B cell (primary cell): ENCODE data around the gene PAPOLB. TPM values are rescaled to one million over a fixed set of nuclear protein-coding genes. Genes with fewer than 3 reads are reported as not detected.

Experiments used
- ATAC-seq: fragments of 200-7000 bp; cut with Tn5 transposase; one replicate; pipeline ENCODE4 v1.10.0; 2021; ENCODE audit warnings: low read depth, mild to moderate bottlenecking, moderate number of reproducible peaks, moderate library complexity
- CTCF ChIA-PET: fragments of 350-600 bp; sonication (Branson Sonifier 250); formaldehyde crosslinking; loops from one replicate; lab custom pipeline; 2021; ENCODE audit warnings: antibody characterized with exemption, inconsistent platforms; lab: Charles Lee
- POLR2A ChIA-PET: fragments of 350-600 bp; sonication (Branson Sonifier 250); formaldehyde crosslinking; loops from one replicate; lab custom pipeline; 2021; ENCODE audit warnings: antibody characterized with exemption; lab: Charles Lee
- DNase-seq: peaks from one replicate; pipeline ENCODE4 v3.0.0; 2013
- H2AFZ ChIP-seq: 2 replicates; pipeline ENCODE4 v1.6.1; 2012; ENCODE audit warnings: mild to moderate bottlenecking, low read depth, low read length; ENCODE audit not compliant: insufficient read depth, poor library complexity, severe bottlenecking
- H3K27ac ChIP-seq, 2 donors: 1 replicate in 1 of 2; 2 replicates in 1 of 2; pipeline ENCODE4 v1.5.1; 2012 to 2013; ENCODE audit warnings: low read length in 2 of 2, mild to moderate bottlenecking in 2 of 2, moderate library complexity in 1 of 2
- H3K27me3 ChIP-seq, 4 experiments: fragments of 200-600 bp in 1 of 4; sonication (generic) in 1 of 4; replicated peaks in 1 of 4; 1 replicate in 2 of 4; 2 replicates in 2 of 4; pipeline versions ENCODE4 v1.6.1 to v1.7.0; 2013 to 2016; ENCODE audit warnings: low read length in 3 of 4, mild to moderate bottlenecking in 2 of 4, mixed read lengths in 1 of 4, moderate library complexity in 1 of 4; ENCODE audit not compliant: insufficient read depth in 4 of 4, control insufficient read depth in 3 of 4; ENCODE audit errors: control extremely low read depth in 1 of 4
- H3K36me3 ChIP-seq, 2 experiments: replicated peaks in 1 of 2; 1 replicate in 1 of 2; 2 replicates in 1 of 2; pipeline versions ENCODE4 v1.6.1 to v1.7.1; 2013; ENCODE audit warnings: low read length in 1 of 2; ENCODE audit not compliant: insufficient read depth in 2 of 2, control insufficient read depth in 1 of 2; ENCODE audit errors: control extremely low read depth in 1 of 2, extremely low read depth in 1 of 2
- H3K4me1 ChIP-seq, 2 donors: fragments of 200-600 bp in 1 of 2; sonication (generic) in 1 of 2; 1 replicate in 1 of 2; 2 replicates in 1 of 2; pipeline versions ENCODE4 v1.5.1 to v1.6.1; 2013 to 2017; ENCODE audit warnings: low read length in 2 of 2; ENCODE audit not compliant: control insufficient read depth in 2 of 2, insufficient read depth in 2 of 2
- H3K4me2 ChIP-seq: replicated peaks from 2 replicates; pipeline ENCODE3; 2012; ENCODE audit warnings: mild to moderate bottlenecking, low read depth, low read length; ENCODE audit not compliant: poor library complexity, severe bottlenecking
- H3K4me3 ChIP-seq, 5 experiments: fragments of 200-600 bp in 1 of 5; sonication (generic) in 1 of 5; 1 replicate in 3 of 5; 2 replicates in 2 of 5; pipeline versions ENCODE4 v1.5.1 to v1.7.0; 2011 to 2016; ENCODE audit warnings: low read length in 4 of 5, mild to moderate bottlenecking in 4 of 5, low read depth in 2 of 5, control low read depth in 1 of 5, moderate library complexity in 1 of 5; ENCODE audit not compliant: insufficient read depth in 1 of 5; ENCODE audit errors: control extremely low read depth in 1 of 5, extremely low read depth in 1 of 5
- H3K79me2 ChIP-seq: fragments of 200-600 bp; sonication (generic); one replicate; pipeline ENCODE4 v1.6.0; 2016; ENCODE audit warnings: low read length; ENCODE audit not compliant: control insufficient read depth, insufficient read depth
- H3K9ac ChIP-seq: fragments of 200-600 bp; sonication (generic); 2 replicates; pipeline ENCODE4 v1.6.1; 2017; ENCODE audit warnings: mild to moderate bottlenecking, low read length, moderate library complexity
- H3K9me3 ChIP-seq, 3 donors: one replicate each; pipeline versions ENCODE4 v1.6.1 to v1.7.1; 2013; ENCODE audit warnings: low read length in 2 of 3; ENCODE audit not compliant: control insufficient read depth in 2 of 3, insufficient read depth in 1 of 3; ENCODE audit errors: control extremely low read depth in 1 of 3
- H4K20me1 ChIP-seq: 2 replicates; pipeline ENCODE4 v1.6.0; 2012; ENCODE audit warnings: mild to moderate bottlenecking, low read length; ENCODE audit not compliant: insufficient read depth, control insufficient read depth, poor library complexity, severe bottlenecking
- H3K27ac Mint-ChIP-seq: one replicate; pipeline ENCODE4 v1.8.0; 2021; ENCODE audit warnings: mixed read lengths
- H3K27me3 Mint-ChIP-seq: one replicate; pipeline ENCODE4 v1.8.0; 2021; ENCODE audit warnings: mixed read lengths
- H3K4me1 Mint-ChIP-seq: one replicate; pipeline ENCODE4 v1.8.0; 2021; ENCODE audit warnings: mixed read lengths
- H3K4me3 Mint-ChIP-seq: one replicate; pipeline ENCODE4 v1.8.0; 2021; ENCODE audit warnings: mixed read lengths
- H3K9me3 Mint-ChIP-seq: one replicate; pipeline ENCODE4 v1.8.0; 2022; ENCODE audit warnings: mixed read lengths; ENCODE audit not compliant: insufficient read depth
- CTCF ChIP-seq: fragments of 200-600 bp; IDR thresholded peaks from one replicate; pipeline ENCODE4 v1.8.0; 2022; ENCODE audit warnings: antibody characterized with exemption, mild to moderate bottlenecking
- EZH2 ChIP-seq: IDR thresholded peaks from 2 replicates; pipeline ENCODE4 v1.6.1; 2012; ENCODE audit warnings: borderline replicate concordance, low read depth, mild to moderate bottlenecking, moderate library complexity, low read length; ENCODE audit not compliant: insufficient read depth, poor library complexity, severe bottlenecking
- WGBS: methylation state at CpG from one replicate; pipeline ENCODE4 v1.1.5; 2013; ENCODE audit warnings: missing lambda C conversion rate; ENCODE audit not compliant: insufficient coverage; 5-methylcytosine and 5-hydroxymethylcytosine counted together
- intact Hi-C: fragments of 100-400 bp; cut with micrococcal nuclease; formaldehyde crosslinking; loops from one replicate; pipeline ENCODE4 v1.10.0; 2022
- polyA plus RNA-seq: library from polyadenylated mRNA; depleted of rRNA; stranded (reverse); fragments of >200 nt; gene quantifications from 2 replicates; pipeline ENCODE4 v1.2.3, GENCODE V29; 2012
- total RNA-seq, 2 donors: library from RNA; stranded (reverse); fragments of 120-200 nt in 1 of 2; gene quantifications; 1 replicate in 1 of 2; 2 replicates in 1 of 2; pipeline versions ENCODE4 v1.2.3 to v1.2.4, GENCODE V29; 2013 to 2022

The PAPOLB gene
- total and polyA plus RNA-seq, 2 donors (not counting 1 experiment from before 2014, with no cell fraction given): not detected

DNA sequence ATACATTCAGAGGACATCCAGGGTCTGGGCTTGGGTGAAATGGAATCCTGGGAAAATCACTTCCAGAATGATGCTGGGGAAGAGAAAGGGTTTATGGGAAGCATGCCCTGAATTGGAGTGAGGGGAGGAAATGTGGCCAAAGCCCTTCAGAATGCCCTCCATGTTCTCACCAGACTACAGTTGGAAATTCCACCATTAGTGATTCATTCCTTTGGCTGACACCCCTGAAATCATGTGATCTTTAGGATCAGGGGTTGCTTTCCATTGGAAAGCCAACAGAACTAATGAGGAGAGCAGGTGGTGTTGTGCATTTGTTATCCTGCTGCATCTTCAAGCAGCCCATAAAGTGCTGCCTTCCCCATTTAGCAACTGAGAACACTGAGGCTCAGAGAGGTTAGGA lies 42.5 kb upstream of the PAPOLB start:
- H3K4me1 Mint-ChIP-seq: no peaks in the 10 kb centered on the region
- Histone ChIP-seq H3K79me2 (no peaks in the 10 kb centered on the region), H3K9ac (no peak overlapping the region), H3K4me1 (no peaks in the 10 kb centered on the region), H3K9me3 (peaks cover 0 to 22% (median 0%) of the 10 kb centered on the region in 3 donors), H3K36me3 (no peaks in the 10 kb centered on the region), H2AFZ (no peak overlapping the region), H3K4me2 (no peak overlapping the region), H3K27ac (no peak overlapping the region), H4K20me1 (no peaks in the 10 kb centered on the region), H3K4me3 (no peak overlapping the region), H3K27me3 (peaks cover 0 to 3% (median 0%) of the 10 kb centered on the region in 4 experiments)
- peaks cover 2% of the 10 kb centered on the region for H3K9me3 Mint-ChIP-seq
- ChIA-PET POLR2A (no interaction called here), CTCF (no interaction called here)
- DNase-seq (no peak), ATAC-seq (no peak)
- H3K4me3 Mint-ChIP-seq: no peak overlapping the region
- intact Hi-C loops: no loop called here
- H3K27me3 Mint-ChIP-seq: peaks cover 7% of the 10 kb centered on the region
- H3K27ac Mint-ChIP-seq: no peak overlapping the region
- no peak for TF ChIP-seq EZH2
- no peak for TF ChIP-seq CTCF

DNA sequence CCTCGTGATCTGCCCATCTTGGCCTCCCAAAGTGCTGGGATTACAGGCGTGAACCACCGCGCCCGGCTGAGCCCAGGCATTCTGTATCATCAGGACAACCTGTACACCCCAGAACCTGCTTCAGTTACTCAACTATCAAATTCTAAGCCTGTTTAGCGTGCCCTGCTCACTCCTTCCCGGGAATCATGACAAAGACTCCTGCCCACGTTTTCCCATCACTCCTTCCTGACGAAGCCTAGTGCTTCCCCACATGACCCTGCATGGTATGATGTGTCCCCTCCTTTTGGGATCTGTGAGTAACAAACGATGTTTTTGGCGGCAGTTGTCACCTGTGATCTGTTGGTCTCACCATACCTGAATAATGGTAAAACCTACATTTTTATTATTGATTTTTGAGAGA lies 33.9 kb upstream of the PAPOLB start:
- 85% methylated on average over 9 of the region's 11 CpGs for WGBS
- H3K27me3 Mint-ChIP-seq: peaks cover 5% of the 10 kb centered on the region

More for the DNA sequence above, 33.9 kb upstream of the PAPOLB start:
- Mint-ChIP-seq H3K9me3 (peaks cover 5% of the 10 kb centered on the region), H3K4me1 (no peaks in the 10 kb centered on the region), H3K4me3 (no peak overlapping the region), H3K27ac (no peak overlapping the region)
- ChIA-PET POLR2A (no interaction called here), CTCF (no interaction called here)
- no peak overlapping the region for H3K4me3 ChIP-seq
- H3K27me3 ChIP-seq: no peaks in the 10 kb centered on the region
- no peak overlapping the region for H3K27ac ChIP-seq
- no peak for DNase-seq
- ATAC-seq: no peak
- no peaks in the 10 kb centered on the region for H4K20me1 ChIP-seq
- TF ChIP-seq EZH2 (no peak), CTCF (no peak)
- intact Hi-C loops: no loop called here
- no peaks in the 10 kb centered on the region for H3K36me3 ChIP-seq
- peaks cover 0 to 20% (median 0%) of the 10 kb centered on the region in 3 donors for H3K9me3 ChIP-seq
- H3K9ac ChIP-seq: no peak overlapping the region
- H3K79me2 ChIP-seq: no peaks in the 10 kb centered on the region
- no peaks in the 10 kb centered on the region for H3K4me1 ChIP-seq
- no peak overlapping the region for H3K4me2 ChIP-seq
- H2AFZ ChIP-seq: no peak overlapping the region
